ENCODE results near the gene MAPK8IP1. TPM values are rescaled to one million over a fixed set of nuclear protein-coding genes. Genes with fewer than 3 reads are reported as not detected.

Gene MAPK8IP1
- total RNA-seq, 1 experiment from 2014 or later: 8.2 TPM

DNA sequence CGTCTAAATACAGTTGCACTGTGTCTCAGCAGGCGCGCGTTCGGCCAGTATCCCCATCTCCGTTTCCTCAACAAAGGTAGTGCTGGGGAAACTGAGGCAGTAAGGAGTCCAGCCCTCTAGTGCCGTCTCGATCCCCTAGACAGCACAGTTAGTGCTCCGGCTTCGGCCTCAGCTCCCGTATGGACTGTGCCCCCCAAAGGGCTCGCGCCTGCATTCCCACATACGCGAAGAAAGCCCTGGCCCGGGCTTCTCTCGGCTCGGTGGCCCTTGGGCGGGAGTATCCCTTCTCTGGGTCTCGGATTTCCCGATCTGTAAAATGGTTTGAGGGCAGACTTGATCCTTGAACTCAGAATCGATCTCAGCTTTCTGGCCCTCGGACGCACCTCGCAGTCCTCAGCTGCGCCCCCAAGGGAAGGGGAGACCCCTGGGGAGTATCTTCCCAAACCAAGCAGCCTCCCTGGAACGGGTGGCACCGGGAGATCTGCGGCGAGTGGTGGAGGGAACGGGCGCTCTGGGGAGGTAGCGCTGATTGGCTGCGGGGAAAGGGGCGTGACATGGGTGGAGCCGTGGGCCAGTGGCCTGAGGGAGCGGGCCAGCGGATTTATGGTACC is 33.0 kb downstream of the MAPK8IP1 start:
- H3K36me3 ChIP-seq (ENCODE audit: control insufficient read depth, insufficient read depth, low read length): peaks cover 3% of the 10 kb centered on the region
- intact Hi-C loops (cut with micrococcal nuclease; ENCODE audit: unreplicated experiment): loop anchor here (1.0 kb wide), 1 partner anchor 18 kb away; no protein-coding TSS in a partner anchor
- no peaks in the 10 kb centered on the region for H3K27me3 Mint-ChIP-seq (ENCODE audit: insufficient read depth, unreplicated experiment)
- no peaks in the 10 kb centered on the region for H3K9me3 ChIP-seq
- no peaks in the 10 kb centered on the region for H3K27me3 ChIP-seq (replicated peaks; ENCODE audit: control insufficient read depth, insufficient read depth, low read length)
- peak overlapping the region; percentile 92 for H3K4me3 ChIP-seq (ENCODE audit: low read depth, low read length)
- H3K27ac Mint-ChIP-seq (ENCODE audit: unreplicated experiment): peak overlapping the region; percentile 99
- H3K9me3 Mint-ChIP-seq (ENCODE audit: unreplicated experiment): no peaks in the 10 kb centered on the region
- CTCF ChIA-PET: interaction anchor here (0.7 to 1.4 kb wide), 5 partner anchors 19 to 147 kb away, joined by 3 to 6 read pairs (median 4); no protein-coding TSS in a partner anchor
- peaks cover 28% of the 10 kb centered on the region for H3K36me3 Mint-ChIP-seq (ENCODE audit: insufficient read depth, unreplicated experiment)
- H3K4me1 ChIP-seq: peaks cover 17% of the 10 kb centered on the region
- H3K4me3 Mint-ChIP-seq (ENCODE audit: unreplicated experiment): peak overlapping the region; percentile 83
- no peak for TF ChIP-seq CTCF (IDR thresholded peaks at IDR 0.05; ENCODE audit: insufficient read depth in 1 of 2, low read depth in 1 of 2, low read length in 1 of 2, severe bottlenecking in 1 of 2, unreplicated experiment in 1 of 2)
- BruUV-seq (replicated peaks): TSS peak; percentile 44
- POLR2A ChIA-PET: interaction anchor here (0.6 to 1.0 kb wide), 6 partner anchors 8 to 1660 kb away, joined by 4 to 5 read pairs (median 4); no protein-coding TSS in a partner anchor
- peaks cover 6% of the 10 kb centered on the region for H3K4me1 Mint-ChIP-seq (ENCODE audit: low read depth, unreplicated experiment)
- DNase-seq: peak; percentile 88 to 89

GRCh38 chr11:45918962-45919675 is 33.7 kb downstream of the MAPK8IP1 start:
- peak overlapping the region; percentile 92 for H3K4me3 ChIP-seq (ENCODE audit: low read depth, low read length)
- peaks cover 17% of the 10 kb centered on the region for H3K4me1 ChIP-seq
- intact Hi-C loops (cut with micrococcal nuclease; ENCODE audit: unreplicated experiment): loop anchor here (1.0 kb wide), 1 partner anchor 19 kb away; no protein-coding TSS in a partner anchor
- peak overlapping the region; percentile 83 for H3K4me3 Mint-ChIP-seq (ENCODE audit: unreplicated experiment)
- POLR2A ChIA-PET: no interaction called here
- TF ChIP-seq CTCF (IDR thresholded peaks at IDR 0.05; ENCODE audit: insufficient read depth in 1 of 2, low read depth in 1 of 2, low read length in 1 of 2, severe bottlenecking in 1 of 2, unreplicated experiment in 1 of 2): no peak
- H3K9me3 ChIP-seq: no peaks in the 10 kb centered on the region
- no peak for DNase-seq
- H3K9me3 Mint-ChIP-seq (ENCODE audit: unreplicated experiment): no peaks in the 10 kb centered on the region
- no peaks in the 10 kb centered on the region for H3K27me3 Mint-ChIP-seq (ENCODE audit: insufficient read depth, unreplicated experiment)
- no TSS peak for BruUV-seq (replicated peaks)
- H3K36me3 Mint-ChIP-seq (ENCODE audit: insufficient read depth, unreplicated experiment): peaks cover 30% of the 10 kb centered on the region
- peak overlapping the region; percentile 99 for H3K27ac Mint-ChIP-seq (ENCODE audit: unreplicated experiment)
- CTCF ChIA-PET: no interaction called here
- H3K36me3 ChIP-seq (ENCODE audit: control insufficient read depth, insufficient read depth, low read length): peaks cover under 1% of the 10 kb centered on the region
- peaks cover 8% of the 10 kb centered on the region for H3K4me1 Mint-ChIP-seq (ENCODE audit: low read depth, unreplicated experiment)
- H3K27me3 ChIP-seq (replicated peaks; ENCODE audit: control insufficient read depth, insufficient read depth, low read length): no peaks in the 10 kb centered on the region

- intact Hi-C loops (cut with micrococcal nuclease; ENCODE audit: unreplicated experiment): no loop called here
- peaks cover 14% of the 10 kb centered on the region for H3K4me1 Mint-ChIP-seq (ENCODE audit: low read depth, unreplicated experiment)
- no TSS peak for BruUV-seq (replicated peaks)
Measured at GRCh38 chr11:45919806-45920530, 34.5 kb downstream of the MAPK8IP1 start.

More at GRCh38 chr11:45919806-45920530, 34.5 kb downstream of the MAPK8IP1 start:
- H3K27me3 ChIP-seq (replicated peaks; ENCODE audit: control insufficient read depth, insufficient read depth, low read length): no peaks in the 10 kb centered on the region
- no peak overlapping the region for H3K4me3 ChIP-seq (ENCODE audit: low read depth, low read length)
- Mint-ChIP-seq H3K9me3 (ENCODE audit: unreplicated experiment) (no peaks in the 10 kb centered on the region), H3K27me3 (ENCODE audit: insufficient read depth, unreplicated experiment) (no peaks in the 10 kb centered on the region), H3K36me3 (ENCODE audit: insufficient read depth, unreplicated experiment) (peaks cover 39% of the 10 kb centered on the region), H3K4me3 (ENCODE audit: unreplicated experiment) (peak overlapping the region; percentile 83), H3K27ac (ENCODE audit: unreplicated experiment) (no peak overlapping the region)
- DNase-seq: no peak
- no peak for TF ChIP-seq CTCF (IDR thresholded peaks at IDR 0.05; ENCODE audit: insufficient read depth in 1 of 2, low read depth in 1 of 2, low read length in 1 of 2, severe bottlenecking in 1 of 2, unreplicated experiment in 1 of 2)
- H3K36me3 ChIP-seq (ENCODE audit: control insufficient read depth, insufficient read depth, low read length): no peaks in the 10 kb centered on the region; the same call in 1 of the 2 replicates
- H3K4me1 ChIP-seq: peaks cover 17% of the 10 kb centered on the region
- CTCF ChIA-PET: no interaction called here
- POLR2A ChIA-PET: no interaction called here
- no peaks in the 10 kb centered on the region for H3K9me3 ChIP-seq
